ENCODE measurements around the gene PLXNC1. TPM values are rescaled to one million over a fixed set of nuclear protein-coding genes. Genes with fewer than 3 reads are reported as not detected.

Gene PLXNC1
- total RNA-seq: 2.5 and 4.1 TPM in 2 replicates
- polyA plus RNA-seq: 2.9 and 3.3 TPM in 2 replicates

DNA sequence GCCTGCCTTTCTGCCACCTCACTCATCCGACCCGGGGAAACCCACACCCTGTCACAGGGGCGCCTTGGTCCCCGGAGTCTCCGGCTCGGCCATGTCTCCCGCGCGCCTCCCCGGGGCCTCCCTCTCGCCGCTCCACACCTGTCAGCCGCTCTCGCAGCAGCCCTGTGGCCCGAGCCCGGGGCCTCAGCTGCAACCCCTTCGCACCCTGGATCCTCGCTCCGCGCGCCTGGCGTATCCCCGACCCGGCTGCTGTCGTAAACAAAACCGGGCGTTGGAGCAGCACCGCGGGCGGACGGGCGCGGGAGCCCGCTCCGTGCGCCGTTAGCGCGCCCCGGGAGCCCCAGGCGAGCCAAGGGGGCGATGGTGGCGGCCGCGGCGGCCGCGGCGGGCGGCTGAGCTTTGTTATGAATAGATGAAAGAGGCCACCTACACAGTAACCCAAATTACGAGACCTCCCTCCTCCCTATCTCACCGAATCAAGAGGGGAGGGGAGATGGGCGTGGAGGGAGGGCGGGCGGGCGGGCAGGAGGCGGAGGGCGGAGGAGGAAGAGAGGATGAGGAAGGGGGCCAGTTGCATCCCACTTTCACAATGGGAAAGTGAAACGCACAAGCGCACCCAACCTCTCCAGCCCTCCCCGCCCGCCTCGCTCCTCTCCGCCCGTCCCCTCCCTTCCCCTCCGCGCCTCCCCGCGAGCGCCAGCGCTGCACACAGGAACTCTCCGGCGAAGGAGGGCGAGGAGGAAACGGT is at the start of gene PLXNC1:
PLXNC1 (plus strand) TSS at position 587 of the 748 bp plus-strand sequence. CDS start 395 bp downstream, outside the sequence.
- TF ChIP-seq, protein P1, sequence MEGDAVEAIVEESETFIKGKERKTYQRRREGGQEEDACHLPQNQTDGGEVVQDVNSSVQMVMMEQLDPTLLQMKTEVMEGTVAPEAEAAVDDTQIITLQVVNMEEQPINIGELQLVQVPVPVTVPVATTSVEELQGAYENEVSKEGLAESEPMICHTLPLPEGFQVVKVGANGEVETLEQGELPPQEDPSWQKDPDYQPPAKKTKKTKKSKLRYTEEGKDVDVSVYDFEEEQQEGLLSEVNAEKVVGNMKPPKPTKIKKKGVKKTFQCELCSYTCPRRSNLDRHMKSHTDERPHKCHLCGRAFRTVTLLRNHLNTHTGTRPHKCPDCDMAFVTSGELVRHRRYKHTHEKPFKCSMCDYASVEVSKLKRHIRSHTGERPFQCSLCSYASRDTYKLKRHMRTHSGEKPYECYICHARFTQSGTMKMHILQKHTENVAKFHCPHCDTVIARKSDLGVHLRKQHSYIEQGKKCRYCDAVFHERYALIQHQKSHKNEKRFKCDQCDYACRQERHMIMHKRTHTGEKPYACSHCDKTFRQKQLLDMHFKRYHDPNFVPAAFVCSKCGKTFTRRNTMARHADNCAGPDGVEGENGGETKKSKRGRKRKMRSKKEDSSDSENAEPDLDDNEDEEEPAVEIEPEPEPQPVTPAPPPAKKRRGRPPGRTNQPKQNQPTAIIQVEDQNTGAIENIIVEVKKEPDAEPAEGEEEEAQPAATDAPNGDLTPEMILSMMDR (IDR thresholded peaks at IDR 0.05; ENCODE audit: low read depth, low read length): no peak
- peak; percentile 74 to 78 for DNase-seq (ENCODE audit: low read depth in 1 of 2, low spot score in 1 of 2)

DNA sequence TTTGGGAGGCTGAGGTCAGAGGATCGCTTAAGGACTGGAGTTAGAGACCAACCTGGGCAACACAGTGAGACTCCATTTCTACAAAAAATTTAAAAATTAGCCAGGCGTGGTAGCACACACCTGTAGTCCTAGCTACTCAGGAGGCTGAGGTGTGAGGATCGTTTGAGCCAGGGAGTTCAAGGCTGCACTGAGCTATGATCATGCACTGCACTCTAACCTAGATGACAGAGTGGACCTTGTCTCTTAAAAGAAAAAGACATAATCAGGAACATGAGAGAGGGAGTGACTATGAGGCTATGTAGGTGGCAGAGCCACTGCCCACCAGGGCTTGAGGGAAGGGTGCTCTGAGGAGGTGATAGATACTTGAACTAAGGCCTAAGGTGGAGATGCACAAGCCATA is 49.2 kb upstream of the PLXNC1 start:
- Histone ChIP-seq H3K4me3 (no peak overlapping the region), H3K4me1 (ENCODE audit: low read depth) (no peaks in the 10 kb centered on the region), H3K27me3 (no peaks in the 10 kb centered on the region), H3K27ac (no peak overlapping the region), H3K9me3 (ENCODE audit: low read depth) (no peaks in the 10 kb centered on the region), H3K36me3 (no peaks in the 10 kb centered on the region)
- no peak for DNase-seq (ENCODE audit: low read depth in 1 of 2, low spot score in 1 of 2)
- TF ChIP-seq, protein P1 (IDR thresholded peaks at IDR 0.05; ENCODE audit: low read depth, low read length): no peak

More for the DNA sequence above, at the start of gene PLXNC1:
- Histone ChIP-seq H3K4me1 (ENCODE audit: low read depth) (no peaks in the 10 kb centered on the region), H3K36me3 (no peaks in the 10 kb centered on the region), H3K27ac (no peak within 1 kb of the TSS), H3K9me3 (ENCODE audit: low read depth) (no peaks in the 10 kb centered on the region), H3K27me3 (peaks cover 61% of the 10 kb centered on the region), H3K4me3 (peak within 1 kb of the TSS; percentile 72)

DNA sequence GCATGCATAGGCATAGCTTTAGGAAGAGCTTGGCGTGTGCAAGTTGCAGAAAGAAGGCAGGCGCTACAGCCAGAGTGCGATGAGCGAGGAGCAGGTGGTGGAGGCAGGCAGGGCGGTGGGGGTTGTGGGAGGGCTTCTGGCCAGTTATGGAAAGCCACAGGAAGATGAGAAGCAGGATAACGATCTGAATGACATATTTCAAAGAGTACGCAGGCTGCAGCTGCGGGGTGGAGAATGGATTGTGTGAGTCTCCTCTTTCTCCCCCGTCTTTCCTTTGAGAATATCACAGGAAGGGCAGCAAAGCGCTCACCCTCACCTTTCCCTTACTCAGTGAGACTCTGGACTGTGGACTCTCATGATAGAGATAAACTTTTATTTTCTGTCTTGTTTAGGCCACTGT is 48.7 kb upstream of the PLXNC1 start:
- H3K4me3 ChIP-seq: no peak overlapping the region
- no peaks in the 10 kb centered on the region for H3K27me3 ChIP-seq
- TF ChIP-seq, protein P1 (IDR thresholded peaks at IDR 0.05; ENCODE audit: low read depth, low read length): no peak
- H3K4me1 ChIP-seq (ENCODE audit: low read depth): no peaks in the 10 kb centered on the region
- peak in 1 of 2 donors; percentile 32 for DNase-seq (ENCODE audit: low read depth in 1 of 2, low spot score in 1 of 2)
- H3K36me3 ChIP-seq: no peaks in the 10 kb centered on the region
- no peaks in the 10 kb centered on the region for H3K9me3 ChIP-seq (ENCODE audit: low read depth)
- no peak overlapping the region for H3K27ac ChIP-seq

DNA sequence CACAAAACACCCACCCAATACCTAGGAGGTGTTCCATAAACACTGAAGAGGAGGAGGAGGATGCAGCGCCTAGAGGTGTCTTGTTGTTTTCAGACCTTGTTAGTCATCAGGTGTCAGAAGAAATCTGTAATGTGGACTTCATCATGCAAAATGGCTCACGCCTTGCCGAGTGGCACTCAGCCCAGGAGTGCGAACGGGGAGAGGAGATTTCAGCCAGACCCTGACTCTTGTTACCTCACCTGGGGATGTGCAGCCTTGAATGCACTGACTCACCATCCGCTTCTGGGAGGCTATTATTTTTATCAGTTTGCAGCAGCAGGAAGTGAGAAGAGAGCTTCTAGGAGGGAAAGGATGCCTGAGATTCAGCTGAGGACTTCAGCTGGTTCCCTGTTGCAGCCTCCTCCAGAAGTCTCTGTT is 48.2 kb upstream of the PLXNC1 start:
- Histone ChIP-seq H3K27me3 (no peaks in the 10 kb centered on the region), H3K4me3 (no peak overlapping the region)
- peak in 1 of 2 donors; percentile 78 for DNase-seq (ENCODE audit: low read depth in 1 of 2, low spot score in 1 of 2)

DNA sequence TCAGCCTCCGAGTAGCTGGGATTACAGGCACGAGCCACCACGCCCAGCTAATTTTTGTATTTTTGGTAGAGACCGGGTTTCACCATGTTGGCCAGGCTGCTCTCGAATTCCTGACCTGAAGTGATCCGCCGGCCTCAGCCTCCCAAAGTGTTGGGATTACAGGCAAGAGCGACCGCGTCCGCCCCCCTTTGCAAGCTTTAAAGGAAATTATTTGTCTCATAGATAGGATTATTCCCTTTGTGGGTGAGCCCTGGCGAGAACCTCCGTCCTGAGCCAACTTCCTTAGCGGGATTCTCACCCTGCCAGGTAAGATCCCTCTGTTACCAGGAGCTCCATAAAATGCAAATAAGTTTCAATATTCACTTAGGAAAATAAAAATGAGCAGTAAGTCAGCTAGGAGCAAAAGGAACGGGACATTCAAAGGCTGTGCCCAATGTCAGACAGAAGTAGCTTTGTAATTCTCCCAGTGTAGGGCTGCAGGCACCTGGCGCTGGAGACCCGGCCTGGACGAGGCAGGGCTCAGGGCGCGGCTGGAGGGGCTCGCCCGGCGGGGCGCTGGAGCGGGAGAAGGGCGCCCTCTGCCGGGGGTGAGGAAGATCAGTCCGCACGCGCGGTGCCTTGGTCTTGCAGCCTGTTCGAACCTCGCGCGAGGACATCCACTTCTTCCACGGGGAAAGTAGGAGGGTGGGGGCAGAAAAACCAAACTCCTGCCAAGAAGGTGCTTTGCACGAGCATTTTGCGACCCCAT is 47.2 kb upstream of the PLXNC1 start:
- Histone ChIP-seq H3K36me3 (no peaks in the 10 kb centered on the region), H3K27ac (no peak overlapping the region), H3K27me3 (no peaks in the 10 kb centered on the region), H3K4me3 (peak overlapping the region; percentile 46), H3K4me1 (ENCODE audit: low read depth) (no peaks in the 10 kb centered on the region), H3K9me3 (ENCODE audit: low read depth) (no peaks in the 10 kb centered on the region)
- peak; percentile 82 to 84 for DNase-seq (ENCODE audit: low read depth in 1 of 2, low spot score in 1 of 2)
- TF ChIP-seq, protein P1 (IDR thresholded peaks at IDR 0.05; ENCODE audit: low read depth, low read length): peak; percentile 80

More for the DNA sequence above, 48.2 kb upstream of the PLXNC1 start:
- TF ChIP-seq, protein P1 (IDR thresholded peaks at IDR 0.05; ENCODE audit: low read depth, low read length): no peak
- Histone ChIP-seq H3K9me3 (ENCODE audit: low read depth) (no peaks in the 10 kb centered on the region), H3K27ac (no peak overlapping the region), H3K36me3 (no peaks in the 10 kb centered on the region), H3K4me1 (ENCODE audit: low read depth) (no peaks in the 10 kb centered on the region)

Data from cardiac muscle cell (in vitro differentiated cells and primary cell).